Measurements from ENCODE around the gene GYS2. TPM values are rescaled to one million over a fixed set of nuclear protein-coding genes. Genes with fewer than 3 reads are reported as not detected.

The GYS2 gene
- total RNA-seq (2022) = 0.29 and 0.47 TPM in 2 replicates
- Bru-seq, nascent RNA = not detected
- BruChase-seq, experiment 1, labeled RNA remaining after a 6-hour chase = percentile 10 among the genes with signal in this experiment
- BruChase-seq, experiment 2, labeled RNA remaining after a 2-hour chase = percentile 34 among the genes with signal in this experiment
- long read RNA-seq, partial matches to known transcripts = 0 of 5 reads
- long read RNA-seq, other reads (novel, unspliced or antisense) = 5 of 5 reads

DNA sequence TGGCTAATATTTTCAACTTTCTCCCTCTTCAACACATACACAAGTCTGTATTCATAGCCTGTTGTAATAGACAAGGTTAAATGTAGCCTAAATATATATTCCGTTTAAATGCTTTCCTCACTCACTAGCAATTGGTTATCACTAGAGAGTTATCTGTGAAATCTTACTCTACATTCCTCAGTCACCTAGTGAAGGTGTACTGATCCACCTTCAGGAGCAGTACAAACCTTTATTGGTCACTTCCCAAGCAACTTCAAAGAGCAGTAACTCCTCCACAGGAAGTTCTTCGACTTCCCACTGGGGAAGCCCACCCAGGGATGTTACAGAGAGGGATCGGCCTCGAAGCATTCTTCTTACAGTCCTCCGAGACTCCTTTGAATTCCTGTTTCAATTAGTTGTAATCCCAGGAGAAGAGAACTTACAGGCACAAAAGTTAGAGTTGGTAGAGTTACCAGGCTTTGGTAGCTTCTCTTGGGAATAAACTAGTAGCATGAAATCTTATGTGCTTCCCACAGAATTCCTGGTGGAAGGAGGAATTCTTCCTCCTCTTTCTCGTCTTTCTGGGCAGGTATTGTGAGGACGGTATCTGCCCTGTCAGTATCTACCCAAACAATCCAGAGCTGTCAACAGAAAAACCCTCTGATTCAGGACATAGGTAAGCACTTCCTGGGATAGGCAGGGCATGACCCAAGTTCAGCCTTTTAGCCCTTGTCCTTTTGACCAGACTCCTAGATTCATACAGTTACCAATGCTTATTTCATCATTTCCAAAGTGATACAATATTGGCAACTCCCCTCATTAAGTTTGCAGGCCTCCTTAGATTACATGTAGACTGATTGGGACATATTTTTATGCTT is at the start of gene GYS2:
Gene GYS2 (minus strand): TSS at position 603 of the 857 bp plus-strand sequence. CDS start 255 bp downstream, at position 348.
- CTCF ChIA-PET = interaction anchor here (3.4 kb wide), 1 partner anchor 76 kb away, joined by 29 read pairs; no protein-coding TSS in a partner anchor
- no peak for DNase-seq (ENCODE audit: unreplicated experiment)
- H3K27me3 Mint-ChIP-seq (ENCODE audit: insufficient read depth, unreplicated experiment) = no peaks in the 10 kb centered on the region
- POLR2A ChIA-PET = interaction anchor here (1.3 to 1.5 kb wide), 2 partner anchors 15 to 53 kb away, joined by 3 to 4 read pairs; partner anchors contain the start of gene LDHB
- H3K9me3 Mint-ChIP-seq (ENCODE audit: unreplicated experiment) = no peaks in the 10 kb centered on the region
- H3K36me3 Mint-ChIP-seq (ENCODE audit: insufficient read depth, unreplicated experiment) = no peaks in the 10 kb centered on the region
- intact Hi-C loops (cut with micrococcal nuclease) = loop anchor here (10.0 kb wide), 1 partner anchor 380 kb away; no protein-coding TSS in a partner anchor
- no peak within 1 kb of the TSS for H3K4me3 Mint-ChIP-seq (ENCODE audit: unreplicated experiment)
- TF ChIP-seq, protein P1, sequence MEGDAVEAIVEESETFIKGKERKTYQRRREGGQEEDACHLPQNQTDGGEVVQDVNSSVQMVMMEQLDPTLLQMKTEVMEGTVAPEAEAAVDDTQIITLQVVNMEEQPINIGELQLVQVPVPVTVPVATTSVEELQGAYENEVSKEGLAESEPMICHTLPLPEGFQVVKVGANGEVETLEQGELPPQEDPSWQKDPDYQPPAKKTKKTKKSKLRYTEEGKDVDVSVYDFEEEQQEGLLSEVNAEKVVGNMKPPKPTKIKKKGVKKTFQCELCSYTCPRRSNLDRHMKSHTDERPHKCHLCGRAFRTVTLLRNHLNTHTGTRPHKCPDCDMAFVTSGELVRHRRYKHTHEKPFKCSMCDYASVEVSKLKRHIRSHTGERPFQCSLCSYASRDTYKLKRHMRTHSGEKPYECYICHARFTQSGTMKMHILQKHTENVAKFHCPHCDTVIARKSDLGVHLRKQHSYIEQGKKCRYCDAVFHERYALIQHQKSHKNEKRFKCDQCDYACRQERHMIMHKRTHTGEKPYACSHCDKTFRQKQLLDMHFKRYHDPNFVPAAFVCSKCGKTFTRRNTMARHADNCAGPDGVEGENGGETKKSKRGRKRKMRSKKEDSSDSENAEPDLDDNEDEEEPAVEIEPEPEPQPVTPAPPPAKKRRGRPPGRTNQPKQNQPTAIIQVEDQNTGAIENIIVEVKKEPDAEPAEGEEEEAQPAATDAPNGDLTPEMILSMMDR (IDR thresholded peaks at IDR 0.05; ENCODE audit: unreplicated experiment) = no peak
- H3K27ac Mint-ChIP-seq (ENCODE audit: low read depth, unreplicated experiment) = no peak within 1 kb of the TSS
- BruUV-seq (replicated peaks) = no TSS peak
- H3K4me1 Mint-ChIP-seq (ENCODE audit: insufficient read depth, unreplicated experiment) = no peaks in the 10 kb centered on the region

- intact Hi-C loops (cut with micrococcal nuclease) = no loop called here
- no peaks in the 10 kb centered on the region for H3K27me3 Mint-ChIP-seq (ENCODE audit: insufficient read depth, unreplicated experiment)
- no peak overlapping the region for H3K27ac Mint-ChIP-seq (ENCODE audit: low read depth, unreplicated experiment)
- BruUV-seq (replicated peaks) = no TSS peak
- H3K4me3 Mint-ChIP-seq (ENCODE audit: unreplicated experiment) = no peak overlapping the region
- no peak for DNase-seq (ENCODE audit: unreplicated experiment)
- no peaks in the 10 kb centered on the region for H3K9me3 Mint-ChIP-seq (ENCODE audit: unreplicated experiment)
- H3K36me3 Mint-ChIP-seq (ENCODE audit: insufficient read depth, unreplicated experiment) = peaks cover 85% of the 10 kb centered on the region
- ChIA-PET POLR2A (interaction anchor here (0.5 to 3.4 kb wide), 4 partner anchors 9 to 18 kb away, joined by 3 to 21 read pairs (median 6); no protein-coding TSS in a partner anchor), CTCF (interaction anchor here (0.6 to 3.4 kb wide), 5 partner anchors 12 to 367 kb away, joined by 3 to 14 read pairs (median 3); no protein-coding TSS in a partner anchor)
- peaks cover 38% of the 10 kb centered on the region for H3K4me1 Mint-ChIP-seq (ENCODE audit: insufficient read depth, unreplicated experiment)
- TF ChIP-seq, protein P1 (IDR thresholded peaks at IDR 0.05; ENCODE audit: unreplicated experiment) = no peak
Measured at GRCh38 chr12:21651821-21652220, 47.2 kb upstream of the GYS2 start.

GRCh38 chr12:21650997-21651396 is 46.4 kb upstream of the GYS2 start:
- Mint-ChIP-seq H3K9me3 (ENCODE audit: unreplicated experiment) (no peaks in the 10 kb centered on the region), H3K27ac (ENCODE audit: low read depth, unreplicated experiment) (peak overlapping the region; percentile 25), H3K36me3 (ENCODE audit: insufficient read depth, unreplicated experiment) (peaks cover 93% of the 10 kb centered on the region), H3K4me1 (ENCODE audit: insufficient read depth, unreplicated experiment) (peaks cover 36% of the 10 kb centered on the region), H3K4me3 (ENCODE audit: unreplicated experiment) (no peak overlapping the region), H3K27me3 (ENCODE audit: insufficient read depth, unreplicated experiment) (no peaks in the 10 kb centered on the region)
- intact Hi-C loops (cut with micrococcal nuclease) = no loop called here
- no TSS peak for BruUV-seq (replicated peaks)
- ChIA-PET POLR2A (interaction anchor here (2.4 to 3.4 kb wide), 2 partner anchors 8 to 10 kb away, joined by 5 to 21 read pairs; no protein-coding TSS in a partner anchor), CTCF (interaction anchor here (0.6 to 3.4 kb wide), 3 partner anchors 13 to 43 kb away, joined by 3 to 14 read pairs (median 3); no protein-coding TSS in a partner anchor)
- no peak for DNase-seq (ENCODE audit: unreplicated experiment)
- TF ChIP-seq, protein P1 (IDR thresholded peaks at IDR 0.05; ENCODE audit: unreplicated experiment) = no peak

- Mint-ChIP-seq H3K4me1 (ENCODE audit: insufficient read depth, unreplicated experiment) (peaks cover 38% of the 10 kb centered on the region), H3K27me3 (ENCODE audit: insufficient read depth, unreplicated experiment) (no peaks in the 10 kb centered on the region), H3K27ac (ENCODE audit: low read depth, unreplicated experiment) (no peak overlapping the region), H3K4me3 (ENCODE audit: unreplicated experiment) (no peak overlapping the region), H3K36me3 (ENCODE audit: insufficient read depth, unreplicated experiment) (peaks cover 95% of the 10 kb centered on the region), H3K9me3 (ENCODE audit: unreplicated experiment) (no peaks in the 10 kb centered on the region)
- intact Hi-C loops (cut with micrococcal nuclease) = no loop called here
- POLR2A ChIA-PET = interaction anchor here (0.7 to 1.8 kb wide), 3 partner anchors 9 to 16 kb away, joined by 3 to 5 read pairs (median 3); partner anchors contain the start of gene LDHB
- CTCF ChIA-PET = interaction anchor here (0.8 to 1.4 kb wide), 3 partner anchors 14 to 41 kb away, joined by 4 to 5 read pairs (median 5); no protein-coding TSS in a partner anchor
- DNase-seq (ENCODE audit: unreplicated experiment) = no peak
- TF ChIP-seq, protein P1 (IDR thresholded peaks at IDR 0.05; ENCODE audit: unreplicated experiment) = no peak
- no TSS peak for BruUV-seq (replicated peaks)
Measured at GRCh38 chr12:21649034-21649433, 44.4 kb upstream of the GYS2 start.

All from MCF 10A (cell line).